ENCODE data around the gene IL25. TPM values are rescaled to one million over a fixed set of nuclear protein-coding genes. Genes with fewer than 3 reads are reported as not detected.

Gene IL25
- polyA plus RNA-seq, 1 donor (not counting 4 experiments of a cell fraction or from before 2014, with no cell fraction given) = not detected

DNA sequence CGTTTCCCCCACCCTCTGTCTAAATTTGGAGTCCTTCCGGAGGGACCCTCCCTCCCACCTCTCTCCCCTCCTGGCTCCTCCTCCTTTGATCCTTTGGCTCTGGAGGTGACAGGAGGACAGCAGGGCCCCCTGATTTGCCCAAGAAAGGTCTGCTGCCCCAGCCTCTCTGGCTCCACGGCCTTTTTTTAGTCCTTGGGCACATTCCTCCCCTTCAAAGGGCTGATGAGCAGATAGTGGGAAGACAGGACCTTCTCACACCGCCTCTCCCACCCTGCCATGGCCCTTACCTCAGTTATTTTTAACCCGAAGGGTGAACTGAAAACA is 35.7 kb downstream of the IL25 start:
- DNase-seq (ENCODE audit: low read depth, low spot score) (no peak), FAIRE-seq (no peak)
- no peak for TF ChIP-seq CTCF (optimal IDR thresholded peaks at IDR 0.05 in 1 of 3, IDR thresholded peaks at IDR 0.05 in 1 of 3, conservative IDR thresholded peaks at IDR 0.05 in 1 of 3; ENCODE audit: extremely low read depth in 1 of 3, insufficient read depth in 2 of 3, low read length in 3 of 3)
- no peak for TF ChIP-seq EZH2 (IDR thresholded peaks at IDR 0.05; ENCODE audit: low read length)
- Histone ChIP-seq H2AFZ (ENCODE audit: control insufficient read depth, low read length) (no peak overlapping the region), H3K4me2 (ENCODE audit: control insufficient read depth, extremely low read depth, insufficient read depth, low read depth, low read length) (no peak overlapping the region), H3K79me2 (ENCODE audit: control insufficient read depth, insufficient read depth, low read length) (no peaks in the 10 kb centered on the region), H3K27ac (ENCODE audit: control insufficient read depth, insufficient read depth, low read length) (no peak overlapping the region), H3K9ac (ENCODE audit: control insufficient read depth, extremely low read depth, insufficient read depth, low read length) (no peak overlapping the region), H3K4me1 (ENCODE audit: control insufficient read depth, extremely low read depth, insufficient read depth, low read length) (no peaks in the 10 kb centered on the region), H3K4me3 (ENCODE audit: control insufficient read depth in 2 of 3, extremely low read depth in 1 of 3, insufficient read depth in 2 of 3, low read depth in 1 of 3, low read length in 3 of 3) (no peak overlapping the region), H3K9me3 (ENCODE audit: control insufficient read depth, low read depth, low read length) (no peaks in the 10 kb centered on the region), H3K27me3 (ENCODE audit: control insufficient read depth, extremely low read depth, insufficient read depth, low read length) (peaks cover 12% of the 10 kb centered on the region), H3K9me1 (ENCODE audit: control insufficient read depth, extremely low read depth, insufficient read depth, low read length) (no peaks in the 10 kb centered on the region), H4K20me1 (ENCODE audit: control insufficient read depth, extremely low read depth, insufficient read depth, low read length) (no peaks in the 10 kb centered on the region), H3K36me3 (ENCODE audit: control insufficient read depth in 2 of 2, extremely low read depth in 1 of 2, insufficient read depth in 2 of 2, low read length in 2 of 2) (no peaks in the 10 kb centered on the region)
- dilution Hi-C loops (cut with MboI; ENCODE audit: extremely low pct_ligation_motif_present, low sequenced_read_pairs) = no loop called here

- TF ChIP-seq EZH2 (IDR thresholded peaks at IDR 0.05; ENCODE audit: low read length) = no peak
- TF ChIP-seq CTCF (optimal IDR thresholded peaks at IDR 0.05 in 1 of 3, IDR thresholded peaks at IDR 0.05 in 1 of 3, conservative IDR thresholded peaks at IDR 0.05 in 1 of 3; ENCODE audit: extremely low read depth in 1 of 3, insufficient read depth in 2 of 3, low read length in 3 of 3) = no peak
- no peak overlapping the region for H3K4me2 ChIP-seq (ENCODE audit: control insufficient read depth, extremely low read depth, insufficient read depth, low read depth, low read length)
- H3K36me3 ChIP-seq (ENCODE audit: control insufficient read depth in 2 of 2, extremely low read depth in 1 of 2, insufficient read depth in 2 of 2, low read length in 2 of 2) = no peaks in the 10 kb centered on the region
- H3K79me2 ChIP-seq (ENCODE audit: control insufficient read depth, insufficient read depth, low read length) = no peaks in the 10 kb centered on the region
- no peak for FAIRE-seq
- H4K20me1 ChIP-seq (ENCODE audit: control insufficient read depth, extremely low read depth, insufficient read depth, low read length) = no peaks in the 10 kb centered on the region
- no peak for DNase-seq (ENCODE audit: low read depth, low spot score)
- H3K27me3 ChIP-seq (ENCODE audit: control insufficient read depth, extremely low read depth, insufficient read depth, low read length) = peaks cover 5% of the 10 kb centered on the region
- no peaks in the 10 kb centered on the region for H3K4me1 ChIP-seq (ENCODE audit: control insufficient read depth, extremely low read depth, insufficient read depth, low read length)
- no peak overlapping the region for H2AFZ ChIP-seq (ENCODE audit: control insufficient read depth, low read length)
- H3K9ac ChIP-seq (ENCODE audit: control insufficient read depth, extremely low read depth, insufficient read depth, low read length) = no peak overlapping the region
- no peak overlapping the region for H3K27ac ChIP-seq (ENCODE audit: control insufficient read depth, insufficient read depth, low read length)
- H3K9me1 ChIP-seq (ENCODE audit: control insufficient read depth, extremely low read depth, insufficient read depth, low read length) = no peaks in the 10 kb centered on the region
- H3K4me3 ChIP-seq (ENCODE audit: control insufficient read depth in 2 of 3, extremely low read depth in 1 of 3, insufficient read depth in 2 of 3, low read depth in 1 of 3, low read length in 3 of 3) = no peak overlapping the region
- H3K9me3 ChIP-seq (ENCODE audit: control insufficient read depth, low read depth, low read length) = no peaks in the 10 kb centered on the region
- dilution Hi-C loops (cut with MboI; ENCODE audit: extremely low pct_ligation_motif_present, low sequenced_read_pairs) = no loop called here
Measured at GRCh38 chr14:23409475-23409874, 36.9 kb downstream of the IL25 start.
